GM18526 (cell line): Measurements from ENCODE around the gene TMF1.

Experiments used
- POLR2A ChIP-seq: IDR thresholded peaks from 3 replicates; pipeline ENCODE4 v1.6.1; 2011; ENCODE audit not compliant: insufficient read length; ENCODE audit errors: extremely low read depth

Gene TMF1

GRCh38 chr3:69085833-69086722, 33.9 kb upstream of the TMF1 start:
- no peak for TF ChIP-seq POLR2A

- no peak for TF ChIP-seq POLR2A
Observed at GRCh38 chr3:69085168-69085832, 33.2 kb upstream of the TMF1 start.

GRCh38 chr3:69084326-69085167, 32.4 kb upstream of the TMF1 start, which contains the start of gene ARL6IP5:
ARL6IP5 (plus strand) TSS chr3:69084937; CDS start chr3:69085048, 111 bp downstream.
- TF ChIP-seq POLR2A, result peak; percentile 56

GRCh38 chr3:69082805-69083204, 30.7 kb upstream of the TMF1 start:
- no peak for TF ChIP-seq POLR2A

- no peak for TF ChIP-seq POLR2A
Observed at GRCh38 chr3:69082361-69082760, 30.2 kb upstream of the TMF1 start.

GRCh38 chr3:69081583-69082262, 29.6 kb upstream of the TMF1 start:
- TF ChIP-seq POLR2A, result no peak

GRCh38 chr3:69080233-69080920, 28.2 kb upstream of the TMF1 start, which contains the start of gene UBA3:
UBA3 (minus strand) TSS chr3:69080365; CDS start chr3:69080353, 12 bp downstream.
- peak; percentile 91 for TF ChIP-seq POLR2A

GRCh38 chr3:69079269-69080159, 27.4 kb upstream of the TMF1 start:
- no peak for TF ChIP-seq POLR2A

GRCh38 chr3:69072928-69073327, 20.8 kb upstream of the TMF1 start:
- TF ChIP-seq POLR2A, result no peak

GRCh38 chr3:69066121-69066520, 14.0 kb upstream of the TMF1 start:
- TF ChIP-seq POLR2A, result no peak

GRCh38 chr3:69065318-69065964, 13.3 kb upstream of the TMF1 start:
- no peak for TF ChIP-seq POLR2A

GRCh38 chr3:69063636-69064035, 11.5 kb upstream of the TMF1 start:
- no peak for TF ChIP-seq POLR2A

GRCh38 chr3:69059688-69060087, 7.6 kb upstream of the TMF1 start:
- no peak for TF ChIP-seq POLR2A

- TF ChIP-seq POLR2A, result no peak
Observed at GRCh38 chr3:69058947-69059224, 6.8 kb upstream of the TMF1 start.
